CD14-positive monocyte (primary cell): Measurements from ENCODE around the gene GCSAM. TPM values are rescaled to one million over a fixed set of nuclear protein-coding genes. Genes with fewer than 3 reads are reported as not detected.

ENCODE experiments used
- DNase-seq, 3 donors: peaks; one replicate each; pipeline ENCODE4 v3.0.0-alpha.2; 2011 to 2022
- H2AFZ ChIP-seq: 2 replicates; pipeline ENCODE4 v1.6.0; 2012; ENCODE audit warnings: mild to moderate bottlenecking, low read depth, low read length, inconsistent platforms; ENCODE audit not compliant: insufficient read depth, poor library complexity, severe bottlenecking
- H3K27ac ChIP-seq, 2 donors: 1 replicate in 1 of 2; 2 replicates in 1 of 2; pipeline ENCODE4 v1.5.1; 2012 to 2013; ENCODE audit warnings: low read length in 2 of 2, control low read depth in 1 of 2, inconsistent platforms in 1 of 2, low read depth in 1 of 2, mild to moderate bottlenecking in 1 of 2
- H3K27me3 ChIP-seq, 2 donors: one replicate each; pipeline versions ENCODE4 v1.6.0 to v1.6.1; 2011 to 2013; ENCODE audit warnings: low read length in 2 of 2; ENCODE audit not compliant: control insufficient read depth in 2 of 2, insufficient read depth in 2 of 2
- H3K36me3 ChIP-seq, 2 donors: replicated peaks in 1 of 2; 1 replicate in 1 of 2; 2 replicates in 1 of 2; pipeline versions ENCODE4 v1.5.1 to v1.6.1; 2012 to 2013; ENCODE audit warnings: low read length in 2 of 2, control low read depth in 1 of 2, inconsistent platforms in 1 of 2, mild to moderate bottlenecking in 1 of 2; ENCODE audit not compliant: insufficient read depth in 2 of 2, control insufficient read depth in 1 of 2
- H3K4me1 ChIP-seq, 2 donors: 1 replicate in 1 of 2; 2 replicates in 1 of 2; pipeline versions ENCODE4 v1.5.1 to v1.6.1; 2012 to 2013; ENCODE audit warnings: low read length in 2 of 2, control low read depth in 1 of 2, inconsistent platforms in 1 of 2, mild to moderate bottlenecking in 1 of 2, moderate library complexity in 1 of 2; ENCODE audit not compliant: insufficient read depth in 2 of 2, control insufficient read depth in 1 of 2
- H3K4me2 ChIP-seq: replicated peaks from 2 replicates; pipeline ENCODE3; 2012; ENCODE audit warnings: low read length, moderate library complexity, mild to moderate bottlenecking; ENCODE audit not compliant: poor library complexity, severe bottlenecking; ENCODE audit errors: extremely low read depth
- H3K4me3 ChIP-seq, 3 experiments: fragments of 200-600 bp in 1 of 3; sonication (generic) in 1 of 3; replicated peaks in 1 of 3; 1 replicate in 2 of 3; 2 replicates in 1 of 3; pipeline ENCODE4 v1.5.1; 2011 to 2013; ENCODE audit warnings: low read length in 3 of 3, mild to moderate bottlenecking in 3 of 3, control low read depth in 2 of 3, low read depth in 2 of 3, inconsistent platforms in 1 of 3, moderate library complexity in 1 of 3
- H3K79me2 ChIP-seq: 2 replicates; pipeline ENCODE4 v1.6.0; 2012; ENCODE audit warnings: mild to moderate bottlenecking, control low read depth, inconsistent platforms, low read length, moderate library complexity; ENCODE audit not compliant: insufficient read depth
- H3K9ac ChIP-seq: 2 replicates; pipeline ENCODE4 v1.6.0; 2017; ENCODE audit warnings: low read length, mild to moderate bottlenecking; ENCODE audit not compliant: insufficient read depth, poor library complexity, severe bottlenecking
- H3K9me3 ChIP-seq, 2 donors: replicated peaks in 1 of 2; 1 replicate in 1 of 2; 2 replicates in 1 of 2; pipeline versions ENCODE4 v1.5.1 to v1.6.1; 2012 to 2013; ENCODE audit warnings: low read length in 2 of 2, control low read depth in 1 of 2; ENCODE audit not compliant: control insufficient read depth in 1 of 2, insufficient read depth in 1 of 2
- H4K20me1 ChIP-seq: 2 replicates; pipeline ENCODE4 v1.6.0; 2012; ENCODE audit warnings: mild to moderate bottlenecking, low read length, control low read depth, moderate library complexity; ENCODE audit not compliant: insufficient read depth
- H3K27ac Mint-ChIP-seq, 7 donors: one replicate each; pipeline ENCODE4 v1.8.0; 2020; ENCODE audit warnings: mild to moderate bottlenecking in 7 of 7, mixed read lengths in 7 of 7, moderate library complexity in 6 of 7, inconsistent platforms in 2 of 7
- H3K27me3 Mint-ChIP-seq, 3 donors: one replicate each; pipeline ENCODE4 v1.8.0; 2021 to 2022; ENCODE audit warnings: low read depth in 3 of 3, mild to moderate bottlenecking in 3 of 3, mixed read lengths in 3 of 3, moderate library complexity in 3 of 3, inconsistent platforms in 1 of 3
- H3K36me3 Mint-ChIP-seq, 2 donors: one replicate each; pipeline ENCODE4 v1.8.0; 2020; ENCODE audit warnings: mixed read lengths in 2 of 2, inconsistent platforms in 1 of 2, mild to moderate bottlenecking in 1 of 2
- H3K4me1 Mint-ChIP-seq: one replicate; pipeline ENCODE4 v1.8.0; 2020; ENCODE audit warnings: mild to moderate bottlenecking, mixed read lengths
- H3K4me3 Mint-ChIP-seq, 2 donors: one replicate each; pipeline ENCODE4 v1.8.0; 2020; ENCODE audit warnings: mild to moderate bottlenecking in 2 of 2, mixed read lengths in 2 of 2, moderate library complexity in 1 of 2
- H3K9me3 Mint-ChIP-seq, 7 donors: one replicate each; pipeline ENCODE4 v1.8.0; 2020 to 2022; ENCODE audit warnings: mixed read lengths in 7 of 7, mild to moderate bottlenecking in 6 of 7, moderate library complexity in 6 of 7, inconsistent platforms in 2 of 7
- WGBS: methylation state at CpG from one replicate; pipeline ENCODE4 v1.1.5; 2013; ENCODE audit warnings: missing lambda C conversion rate; ENCODE audit not compliant: insufficient coverage; 5-methylcytosine and 5-hydroxymethylcytosine counted together
- intact Hi-C, 2 donors: fragments of 100-400 bp; cut with micrococcal nuclease; formaldehyde crosslinking; loops; one replicate each; pipeline versions ENCODE4 v1.15.0 to v1.15.1; 2023
- polyA plus RNA-seq, 3 donors: library from polyadenylated mRNA; depleted of rRNA in 1 of 3; unstranded in 2 of 3; stranded (reverse) in 1 of 3; fragments of 300-500 nt in 2 of 3; fragments of >200 nt in 1 of 3; fragmentation: Illumina TruSeq in 2 of 3; gene quantifications; 1 replicate in 2 of 3; 2 replicates in 1 of 3; pipeline ENCODE4 v1.2.3, GENCODE V29; 2012 to 2021
- TF ChIP-seq, protein P1 (sequence below): fragments of 200-600 bp; IDR thresholded peaks from one replicate; pipeline ENCODE4 v1.8.0; 2022; ENCODE audit warnings: antibody characterized with exemption, mild to moderate bottlenecking

Gene GCSAM
- polyA plus RNA-seq, 3 donors: 0.10 to 0.16 TPM; not detected in 1

DNA sequence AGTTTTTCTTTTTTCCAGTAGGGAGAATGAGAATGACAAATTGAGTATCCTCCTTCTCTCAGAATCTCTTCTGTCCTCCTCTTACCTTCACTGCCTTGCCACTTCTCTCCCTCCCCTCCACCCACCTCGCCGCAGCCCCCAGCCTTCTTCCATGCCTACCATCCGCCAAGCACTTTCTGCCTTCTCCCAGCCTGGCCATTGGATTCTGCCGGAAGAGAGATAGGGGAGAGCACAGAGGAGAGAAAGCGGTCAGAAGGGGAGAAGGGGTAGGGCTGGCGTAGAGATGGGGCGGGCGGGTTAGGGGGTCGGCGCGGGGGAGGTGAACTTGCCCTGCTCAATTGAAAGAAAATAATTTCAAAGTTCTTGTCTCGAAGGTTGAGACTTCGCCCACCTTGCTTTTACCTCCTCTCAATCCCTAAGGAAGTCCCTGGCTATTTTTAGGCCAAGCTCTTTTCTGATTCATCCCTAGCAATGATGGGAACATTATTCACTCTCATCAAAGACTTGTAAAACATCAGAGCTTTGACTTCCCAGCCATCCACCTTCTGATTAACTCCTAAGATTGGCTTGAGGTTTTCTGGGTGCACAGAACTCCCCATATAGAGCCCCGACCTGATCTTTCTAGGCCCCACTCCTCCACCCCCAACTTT is 46.0 kb downstream of the GCSAM start:
- Histone ChIP-seq H3K9ac (peak overlapping the region; percentile 9), H3K27me3 (peaks cover 83 to 94% of the 10 kb centered on the region in 2 donors), H3K36me3 (no peaks in the 10 kb centered on the region), H2AFZ (peak overlapping the region; percentile 59), H3K4me3 (peak overlapping the region in 2 of 3 experiments; percentile 24 to 66), H3K27ac (no peak overlapping the region), H4K20me1 (no peaks in the 10 kb centered on the region), H3K4me2 (peak overlapping the region; percentile 77), H3K9me3 (peaks cover 0 to 8% of the 10 kb centered on the region in 2 donors), H3K79me2 (no peaks in the 10 kb centered on the region), H3K4me1 (peaks cover 21 to 22% of the 10 kb centered on the region in 2 donors)
- Mint-ChIP-seq H3K4me1 (peaks cover 30% of the 10 kb centered on the region), H3K4me3 (peak overlapping the region; percentile 56 to 92), H3K27me3 (peaks cover 84 to 93% (median 90%) of the 10 kb centered on the region in 3 donors), H3K27ac (peak overlapping the region in 1 of 7 donors; percentile 18), H3K9me3 (peaks cover 0 to 23% (median 8%) of the 10 kb centered on the region in 7 donors), H3K36me3 (peaks cover 0 to 9% of the 10 kb centered on the region in 2 donors)
- no peak for DNase-seq
- TF ChIP-seq, protein P1, sequence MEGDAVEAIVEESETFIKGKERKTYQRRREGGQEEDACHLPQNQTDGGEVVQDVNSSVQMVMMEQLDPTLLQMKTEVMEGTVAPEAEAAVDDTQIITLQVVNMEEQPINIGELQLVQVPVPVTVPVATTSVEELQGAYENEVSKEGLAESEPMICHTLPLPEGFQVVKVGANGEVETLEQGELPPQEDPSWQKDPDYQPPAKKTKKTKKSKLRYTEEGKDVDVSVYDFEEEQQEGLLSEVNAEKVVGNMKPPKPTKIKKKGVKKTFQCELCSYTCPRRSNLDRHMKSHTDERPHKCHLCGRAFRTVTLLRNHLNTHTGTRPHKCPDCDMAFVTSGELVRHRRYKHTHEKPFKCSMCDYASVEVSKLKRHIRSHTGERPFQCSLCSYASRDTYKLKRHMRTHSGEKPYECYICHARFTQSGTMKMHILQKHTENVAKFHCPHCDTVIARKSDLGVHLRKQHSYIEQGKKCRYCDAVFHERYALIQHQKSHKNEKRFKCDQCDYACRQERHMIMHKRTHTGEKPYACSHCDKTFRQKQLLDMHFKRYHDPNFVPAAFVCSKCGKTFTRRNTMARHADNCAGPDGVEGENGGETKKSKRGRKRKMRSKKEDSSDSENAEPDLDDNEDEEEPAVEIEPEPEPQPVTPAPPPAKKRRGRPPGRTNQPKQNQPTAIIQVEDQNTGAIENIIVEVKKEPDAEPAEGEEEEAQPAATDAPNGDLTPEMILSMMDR: no peak
- intact Hi-C loops: no loop called here
- 84% methylated on average over 2 of the region's 14 CpGs for WGBS

DNA sequence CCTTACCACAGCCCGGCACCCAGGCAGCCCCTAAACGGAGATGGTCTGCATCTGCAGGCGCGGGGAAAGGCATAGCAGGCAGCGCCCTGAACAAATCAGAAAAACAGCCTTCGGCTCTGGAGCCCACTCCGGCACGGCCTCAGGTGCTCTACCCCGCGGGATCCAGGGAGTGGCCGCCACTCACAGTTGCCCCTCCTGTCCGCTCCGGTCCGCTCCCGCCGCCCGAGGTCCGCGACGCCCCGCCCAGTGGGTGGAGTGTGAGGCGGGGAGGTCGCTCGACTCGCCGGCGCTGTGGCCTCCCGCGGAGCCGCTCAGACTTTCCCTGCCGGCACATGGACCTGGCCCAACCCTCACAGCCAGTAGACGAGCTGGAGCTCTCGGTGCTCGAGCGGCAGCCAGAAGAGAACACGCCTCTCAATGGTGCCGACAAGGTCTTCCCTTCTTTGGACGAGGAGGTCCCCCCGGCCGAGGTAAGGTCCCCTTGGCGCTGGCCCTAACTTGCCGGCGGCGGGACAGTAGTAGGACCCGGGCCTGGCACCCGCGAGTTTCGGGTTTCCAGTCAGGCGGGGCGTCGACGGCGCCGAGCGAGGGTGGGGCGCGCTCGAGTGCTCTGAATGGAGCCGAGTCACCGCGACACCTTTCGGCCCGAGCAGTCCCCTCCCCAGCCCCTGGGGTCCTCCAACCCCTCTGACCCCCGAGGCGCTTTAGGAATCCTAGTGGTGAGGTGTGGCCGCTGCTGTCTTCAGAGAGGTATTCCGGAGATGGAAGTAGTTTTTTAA is 46.8 kb downstream of the GCSAM start, which contains the start of gene C3orf52:
TSS of gene C3orf52 (plus strand) at position 314 of the 779 bp plus-strand sequence. CDS start at position 333, 19 bp downstream.
- peaks cover 0 to 9% of the 10 kb centered on the region in 2 donors for H3K36me3 Mint-ChIP-seq
- H3K4me1 ChIP-seq: peaks cover 21 to 22% of the 10 kb centered on the region in 2 donors
- H3K27ac ChIP-seq: no peak within 1 kb of the TSS
- peak within 1 kb of the TSS; percentile 9 for H3K9ac ChIP-seq
- H3K4me1 Mint-ChIP-seq: peaks cover 30% of the 10 kb centered on the region
- peak within 1 kb of the TSS; percentile 78 to 92 for H3K4me3 Mint-ChIP-seq
- H3K79me2 ChIP-seq: no peaks in the 10 kb centered on the region
- H3K4me3 ChIP-seq: peak within 1 kb of the TSS; percentile 19 to 66 (median 24)
- no peaks in the 10 kb centered on the region for H3K36me3 ChIP-seq
- 2% methylated on average over 56 of the region's 67 CpGs for WGBS
- peaks cover 0 to 8% of the 10 kb centered on the region in 2 donors for H3K9me3 ChIP-seq
- TF ChIP-seq, protein P1: no peak
- H3K4me2 ChIP-seq: peak within 1 kb of the TSS; percentile 77
- DNase-seq: peak; percentile 8 to 38 (median 10)
- peaks cover 79 to 92% of the 10 kb centered on the region in 2 donors for H3K27me3 ChIP-seq
- H3K27ac Mint-ChIP-seq: peak within 1 kb of the TSS in 1 of 7 donors; percentile 18
- intact Hi-C loops: no loop called here
- peaks cover 77 to 88% (median 86%) of the 10 kb centered on the region in 3 donors for H3K27me3 Mint-ChIP-seq
- peaks cover 0 to 16% (median 8%) of the 10 kb centered on the region in 7 donors for H3K9me3 Mint-ChIP-seq
- H2AFZ ChIP-seq: peak within 1 kb of the TSS; percentile 59
- no peaks in the 10 kb centered on the region for H4K20me1 ChIP-seq
